ENCODE data around the gene LSM11.

The LSM11 gene

DNA sequence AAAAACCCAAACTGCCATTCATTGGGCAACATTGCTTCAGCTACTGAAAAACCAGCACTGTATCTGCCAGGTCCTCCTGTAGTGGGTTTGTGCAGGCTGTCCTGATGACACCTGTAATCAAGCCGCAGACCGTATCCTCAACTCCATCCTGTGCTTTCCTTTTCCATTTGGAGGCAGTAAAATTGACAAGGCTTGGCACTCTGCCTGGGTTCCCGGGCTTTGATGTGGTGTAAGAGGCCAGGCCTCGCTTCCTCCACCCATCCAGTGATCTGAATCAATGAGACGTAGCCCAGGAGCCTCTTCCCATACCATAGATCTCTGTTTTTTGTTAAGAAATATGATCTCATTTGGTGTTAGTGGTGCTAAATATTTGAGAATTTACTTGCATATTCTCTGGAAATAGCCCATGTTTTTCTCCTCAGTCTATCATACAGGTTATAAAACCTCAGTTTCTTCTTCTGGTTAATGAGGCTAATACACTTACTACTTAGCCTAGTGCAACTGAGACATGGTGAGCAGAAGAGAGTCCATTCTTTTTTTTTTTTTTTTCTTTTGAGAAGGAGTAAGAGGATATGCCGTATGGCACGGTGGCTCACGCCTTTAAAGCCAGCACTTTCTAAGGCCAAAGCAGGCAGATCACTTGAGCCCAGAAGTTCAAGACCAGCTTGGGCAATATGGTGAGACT lies 34.8 kb downstream of the LSM11 start:
- no peak for DNase-seq

DNA sequence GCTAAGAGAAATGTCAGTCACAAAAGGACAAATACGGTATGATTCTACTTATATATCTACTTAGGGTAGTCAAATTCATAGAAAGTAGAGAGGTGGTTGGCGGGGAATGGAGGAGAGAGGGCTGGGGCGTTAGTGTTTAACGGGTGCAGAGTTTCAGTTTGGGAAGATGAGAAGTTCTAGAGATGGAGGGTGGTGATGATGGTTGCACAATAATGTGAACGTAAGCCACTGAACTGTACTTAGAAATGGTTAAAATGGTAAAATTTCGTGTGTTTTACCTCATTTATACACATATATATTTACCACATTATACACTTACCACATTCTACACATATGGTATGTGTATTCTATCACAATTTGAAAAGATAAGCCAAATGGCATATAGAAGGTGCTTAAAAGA lies 35.7 kb downstream of the LSM11 start:
- DNase-seq: no peak

DNA sequence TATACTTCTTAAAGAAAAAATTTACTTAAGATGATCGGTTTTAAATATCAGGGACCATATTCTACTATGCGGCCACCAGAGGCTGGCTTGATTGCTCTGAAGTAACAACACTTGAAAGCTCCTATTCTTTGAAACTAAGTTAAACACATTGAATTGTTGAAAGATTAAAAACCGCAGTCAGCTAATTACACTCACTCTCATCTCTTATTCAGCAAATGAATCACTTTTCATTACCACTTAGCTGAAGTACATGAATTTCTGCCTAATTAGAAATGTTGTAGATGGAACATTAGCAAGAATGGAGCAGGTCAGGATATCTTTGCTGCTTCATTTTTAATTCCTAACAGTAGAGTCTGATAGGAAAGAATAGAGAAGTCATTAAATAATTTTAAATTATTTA lies 42.3 kb downstream of the LSM11 start:
- DNase-seq: no peak

DNA sequence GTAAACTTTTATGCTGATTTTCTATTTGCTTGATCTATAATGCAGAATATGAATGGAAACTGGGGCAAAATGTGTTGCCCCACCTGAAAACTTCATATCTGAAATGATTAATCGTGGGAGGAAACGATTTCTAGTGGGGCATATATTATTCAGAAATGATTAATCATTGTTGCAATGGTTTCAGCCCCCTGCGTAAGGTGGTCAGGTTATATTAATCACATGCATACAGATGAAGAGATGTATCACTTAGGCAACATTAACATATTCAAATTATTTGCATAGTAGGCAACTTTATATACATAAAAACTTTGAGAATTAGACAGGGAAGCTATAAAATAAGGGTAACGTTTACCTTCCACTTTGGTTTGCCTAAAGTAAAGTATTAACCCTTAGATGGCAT lies 49.8 kb downstream of the LSM11 start:
- no peak for DNase-seq

DNA sequence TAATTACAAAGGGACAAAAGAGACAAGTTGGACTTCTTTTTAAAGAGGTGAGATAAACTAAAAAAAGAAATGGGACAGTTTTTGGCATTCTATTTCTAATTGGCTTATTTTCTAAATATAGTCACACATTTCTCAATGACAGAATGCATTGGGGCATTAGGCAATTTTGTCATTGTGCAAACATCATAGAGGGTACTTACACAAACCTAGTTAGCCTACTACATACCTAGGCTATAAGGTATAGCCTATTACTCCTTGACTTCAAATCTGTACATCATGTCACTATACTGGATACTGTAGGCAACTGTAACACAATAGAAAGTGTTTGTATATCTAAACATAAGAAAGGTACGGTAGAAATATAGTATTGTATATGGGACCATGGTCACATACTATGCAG lies 56.1 kb downstream of the LSM11 start:
- DNase-seq: no peak

DNA sequence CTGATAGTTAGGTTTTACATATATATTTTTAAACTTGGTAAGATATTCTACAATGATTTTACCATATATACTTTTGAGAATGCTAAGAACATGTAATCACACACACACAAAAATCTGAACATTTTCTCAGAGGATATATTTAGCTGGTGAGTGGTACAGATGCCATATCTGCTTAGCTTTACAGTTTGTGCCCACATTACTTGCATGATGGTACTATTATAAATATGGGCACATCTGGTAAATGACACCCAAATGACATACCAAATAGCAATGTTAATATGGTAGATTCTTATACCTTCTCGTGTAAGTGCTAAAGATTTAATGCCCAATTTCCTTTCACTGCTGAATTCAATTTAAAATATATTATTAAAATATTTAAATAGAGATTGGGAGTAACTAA lies 56.6 kb downstream of the LSM11 start:
- DNase-seq: no peak

DNA sequence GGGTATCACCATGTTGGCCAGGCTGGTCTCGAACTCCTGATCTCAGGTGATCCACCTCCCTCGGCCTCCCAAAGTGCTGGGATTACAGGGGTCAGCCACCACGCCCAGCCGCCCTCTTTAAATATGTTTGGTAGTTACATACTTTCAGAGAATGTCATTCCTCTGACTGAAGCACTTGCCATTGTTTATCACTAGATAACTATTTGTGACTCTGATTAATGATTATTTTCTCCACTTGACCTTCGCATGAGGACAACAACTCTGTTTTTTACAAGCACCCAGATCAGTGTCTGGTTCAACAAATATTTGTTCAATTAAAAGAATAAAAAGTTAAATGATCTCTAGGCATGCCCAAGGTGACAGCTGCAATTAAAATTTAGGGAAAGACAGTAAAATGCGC lies 59.2 kb downstream of the LSM11 start:
- no peak for DNase-seq

DNA sequence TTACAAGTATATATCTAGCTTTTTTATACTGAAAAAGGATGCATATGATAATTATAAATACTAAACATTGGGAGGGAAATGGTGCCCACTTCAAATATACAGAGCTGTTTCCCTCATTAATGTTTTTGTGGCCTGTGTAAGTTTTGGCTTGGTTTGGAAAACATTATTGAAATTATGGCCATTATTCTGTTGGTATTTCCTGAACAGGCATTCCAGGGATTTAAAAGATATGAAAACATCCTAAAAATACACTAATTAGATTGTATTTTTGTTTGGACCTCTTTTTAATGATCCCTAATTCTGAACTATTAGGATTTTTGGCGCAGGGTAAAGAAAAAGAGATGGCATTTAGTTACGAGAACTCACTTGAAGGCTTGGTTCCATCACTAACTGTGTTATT lies 64.5 kb downstream of the LSM11 start:
- no peak for DNase-seq
